IMR-90 (cell line): Measurements from ENCODE around the gene KIF1B.

Experiments used
- BHLHE40 ChIP-seq: fragments of 150-350 bp; IDR thresholded peaks from 2 replicates; pipeline ENCODE4 v1.6.1; 2016; ENCODE audit warnings: mild to moderate bottlenecking, low read depth, low read length
- CEBPB ChIP-seq: IDR thresholded peaks from 2 replicates; pipeline ENCODE4 v1.6.1; 2012; ENCODE audit warnings: low read depth, low read length, improper control_type of control experiment
- CHD1 ChIP-seq: IDR thresholded peaks from 2 replicates; pipeline ENCODE4 v1.6.1; 2012; ENCODE audit warnings: low read depth, low read length, improper control_type of control experiment
- CTCF ChIP-seq: conservative IDR thresholded peaks from 2 replicates; pipeline ENCODE4 v1.5.1; 2012; ENCODE audit warnings: mild to moderate bottlenecking, low read depth, low read length, improper control_type of control experiment
- FOS ChIP-seq: fragments of 150-350 bp; IDR thresholded peaks from 2 replicates; pipeline ENCODE4 v1.6.1; 2016; ENCODE audit warnings: low read depth, low read length
- MAFK ChIP-seq: IDR thresholded peaks from 2 replicates; pipeline ENCODE4 v1.6.1; 2012; ENCODE audit warnings: low read depth, low read length, improper control_type of control experiment
- MAZ ChIP-seq: IDR thresholded peaks from 2 replicates; pipeline ENCODE4 v1.6.1; 2012; ENCODE audit warnings: low read depth, mild to moderate bottlenecking, low read length, improper control_type of control experiment, moderate library complexity, borderline replicate concordance
- NFE2L2 ChIP-seq: fragments of 150-350 bp; IDR thresholded peaks from 2 replicates; pipeline ENCODE4 v1.6.1; 2016; ENCODE audit warnings: low read depth, mild to moderate bottlenecking, low read length
- POLR2A ChIP-seq: IDR thresholded peaks from 2 replicates; pipeline ENCODE4 v1.6.1; 2012; ENCODE audit warnings: mild to moderate bottlenecking, low read depth, low read length
- RAD21 ChIP-seq: IDR thresholded peaks from 2 replicates; pipeline ENCODE4 v1.6.1; 2012; ENCODE audit warnings: low read length, improper control_type of control experiment
- RFX5 ChIP-seq: IDR thresholded peaks from 2 replicates; pipeline ENCODE4 v1.8.0; 2012; ENCODE audit warnings: low read depth, mild to moderate bottlenecking, low read length, moderate library complexity
- SMC3 ChIP-seq: fragments of 150-350 bp; IDR thresholded peaks from 2 replicates; pipeline ENCODE4 v1.6.1; 2016; ENCODE audit warnings: low read depth, mild to moderate bottlenecking, antibody characterized with exemption, low read length, moderate library complexity
- USF2 ChIP-seq: fragments of 150-350 bp; IDR thresholded peaks from 2 replicates; pipeline ENCODE4 v1.6.1; 2017; ENCODE audit warnings: mild to moderate bottlenecking, antibody characterized with exemption, low read length, low read depth

- TF ChIP-seq CTCF: no peak
- no peak for TF ChIP-seq RFX5
- no peak for TF ChIP-seq CEBPB
- no peak for TF ChIP-seq POLR2A
- no peak for TF ChIP-seq RAD21
- TF ChIP-seq MAFK: peak; percentile 94
- TF ChIP-seq BHLHE40: no peak
- TF ChIP-seq USF2: no peak
- TF ChIP-seq MAZ: no peak
- TF ChIP-seq SMC3: no peak
- no peak for TF ChIP-seq FOS
- TF ChIP-seq CHD1: no peak
- TF ChIP-seq NFE2L2: no peak
These were observed 53.2 kb downstream of the KIF1B start for GRCh38 chr1:10263450-10264082.
